Measurements from ENCODE around the gene MOK.

Gene MOK

GRCh38 chr14:102226356-102227125 lies 78.4 kb downstream of the MOK start:
- DNase-seq = no peak

GRCh38 chr14:102225936-102226335 lies 79.0 kb downstream of the MOK start:
- no peak for DNase-seq

GRCh38 chr14:102225386-102225785 lies 79.6 kb downstream of the MOK start:
- DNase-seq = no peak

GRCh38 chr14:102223682-102224081 lies 81.3 kb downstream of the MOK start:
- DNase-seq = no peak

DNA sequence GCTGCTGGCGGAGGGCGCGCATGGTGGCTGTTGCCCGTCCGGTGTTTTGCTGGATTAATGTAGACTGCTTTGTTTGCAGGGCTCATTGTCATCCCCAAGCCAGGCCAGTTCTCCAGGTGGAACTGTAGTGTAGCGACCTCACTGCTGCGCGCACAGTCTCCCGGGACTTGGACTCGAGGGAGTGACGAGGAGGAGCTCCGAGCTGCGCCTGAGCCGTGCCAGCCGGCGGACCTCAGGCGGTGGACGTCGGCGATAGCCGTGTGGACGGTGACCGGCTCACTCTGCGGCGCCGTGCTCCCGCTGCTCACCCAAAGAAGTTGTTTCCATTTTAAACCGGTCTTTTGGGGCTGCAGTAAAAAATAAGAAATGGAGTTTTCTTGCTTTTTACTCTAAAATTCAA lies 82.2 kb downstream of the MOK start:
- DNase-seq = no peak

- no peak for DNase-seq
Observed at GRCh38 chr14:102222009-102222575, 82.9 kb downstream of the MOK start.

DNA sequence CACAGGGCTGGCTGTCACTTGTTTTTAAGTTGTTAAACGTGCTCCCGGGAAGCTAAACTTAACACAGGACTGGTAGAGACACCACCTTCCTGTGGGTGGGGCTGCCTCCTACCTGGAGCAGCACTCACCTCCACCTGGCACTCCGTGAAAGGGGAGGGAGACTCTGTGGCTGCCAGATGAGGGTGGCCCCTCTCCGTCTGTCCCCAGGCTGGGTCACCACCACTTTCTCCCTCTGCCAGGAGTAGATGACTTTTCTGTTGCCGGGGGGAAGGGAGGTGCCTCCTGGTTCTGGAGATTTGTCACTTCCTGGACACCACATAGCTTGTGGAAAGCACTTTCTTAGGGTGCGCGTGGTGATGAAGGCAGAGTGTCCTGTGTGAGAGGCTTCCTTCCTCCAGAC lies 83.9 kb downstream of the MOK start:
- DNase-seq = no peak

DNA sequence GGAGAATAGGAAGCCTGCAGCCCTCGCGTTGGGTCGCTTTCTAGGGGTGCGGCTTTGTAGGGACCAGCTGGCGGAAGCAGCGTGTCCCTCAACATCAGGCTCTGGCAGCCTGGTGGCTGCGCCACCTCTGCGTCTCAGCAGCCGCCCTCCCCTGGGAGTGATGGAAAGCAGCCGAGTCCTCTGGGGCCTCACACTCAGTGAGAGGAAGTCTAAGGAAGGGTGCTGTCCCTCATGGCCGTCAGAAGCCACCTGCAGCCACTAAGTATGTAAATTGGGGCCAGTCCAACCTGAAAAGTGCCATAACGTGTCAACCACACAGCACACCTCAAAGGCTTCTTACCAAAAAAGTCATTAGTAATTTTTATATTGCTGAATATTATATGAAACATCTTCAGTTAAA lies 84.9 kb downstream of the MOK start:
- no peak for DNase-seq

DNA sequence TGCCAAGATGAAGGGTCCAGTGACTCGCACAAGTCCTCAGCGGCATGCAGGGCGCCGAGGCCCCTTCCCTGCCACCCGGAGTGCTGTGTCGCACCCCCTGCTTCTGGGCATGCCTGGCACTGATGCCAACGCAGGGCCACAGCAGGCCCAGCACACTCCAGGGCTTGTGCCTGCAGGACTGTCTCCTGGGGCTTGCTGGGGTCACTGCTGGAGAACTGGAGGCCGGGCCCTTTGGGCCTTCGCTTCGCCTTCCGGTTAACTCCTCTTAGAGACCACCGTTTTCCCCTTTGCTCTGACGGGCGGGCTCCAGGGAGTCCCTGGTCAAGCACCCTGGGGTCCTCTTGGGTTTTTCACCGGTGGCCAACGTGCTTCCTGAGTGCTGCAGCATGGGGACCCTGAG lies 85.6 kb downstream of the MOK start:
- DNase-seq = no peak

GRCh38 chr14:102218688-102219087 lies 86.3 kb downstream of the MOK start:
- DNase-seq = peak in 11 of 56 donors; percentile 17 to 43 (median 31)

DNA sequence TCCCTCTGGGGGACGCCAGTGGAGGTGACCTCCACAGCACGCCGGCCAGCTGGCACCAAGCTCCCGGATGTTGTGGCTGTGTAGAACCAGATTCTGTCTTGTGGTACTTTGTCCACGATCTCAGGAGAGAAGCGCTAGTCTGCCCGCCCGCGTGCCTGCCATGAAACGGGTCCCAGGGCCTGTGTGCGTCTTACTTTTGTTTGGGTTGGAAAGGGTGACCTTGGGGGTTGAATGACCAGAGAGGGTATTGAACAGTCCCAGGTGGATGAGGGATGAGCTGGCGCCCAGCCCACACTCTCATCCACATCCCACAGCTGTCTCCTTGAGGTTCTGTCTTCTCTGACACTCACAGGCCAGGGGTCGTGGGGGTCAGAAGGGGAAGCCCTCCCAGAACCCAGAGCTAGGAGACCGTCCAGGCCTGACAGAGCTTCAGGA lies 87.0 kb downstream of the MOK start:
- no peak for DNase-seq

DNA sequence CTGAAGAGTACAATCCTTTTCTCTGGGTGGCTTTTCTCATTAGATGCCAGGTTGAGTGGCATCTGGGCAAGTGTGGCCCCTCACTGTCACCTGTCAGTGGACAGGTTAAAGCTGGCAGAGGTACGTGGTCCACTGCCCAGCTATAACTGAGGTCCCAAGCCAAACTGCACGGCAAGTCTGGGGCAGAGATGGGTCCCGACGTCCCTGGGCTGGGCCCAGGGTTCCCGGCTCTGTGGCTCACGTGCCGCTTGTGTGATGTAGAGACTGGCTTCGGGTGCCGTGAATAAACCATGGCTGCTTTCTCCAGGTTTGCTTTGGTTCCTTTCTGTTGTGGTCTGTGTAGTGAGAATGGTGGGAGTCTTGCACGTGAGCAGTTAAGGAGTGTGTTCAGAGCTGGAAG lies 87.6 kb downstream of the MOK start:
- DNase-seq = no peak

DNA sequence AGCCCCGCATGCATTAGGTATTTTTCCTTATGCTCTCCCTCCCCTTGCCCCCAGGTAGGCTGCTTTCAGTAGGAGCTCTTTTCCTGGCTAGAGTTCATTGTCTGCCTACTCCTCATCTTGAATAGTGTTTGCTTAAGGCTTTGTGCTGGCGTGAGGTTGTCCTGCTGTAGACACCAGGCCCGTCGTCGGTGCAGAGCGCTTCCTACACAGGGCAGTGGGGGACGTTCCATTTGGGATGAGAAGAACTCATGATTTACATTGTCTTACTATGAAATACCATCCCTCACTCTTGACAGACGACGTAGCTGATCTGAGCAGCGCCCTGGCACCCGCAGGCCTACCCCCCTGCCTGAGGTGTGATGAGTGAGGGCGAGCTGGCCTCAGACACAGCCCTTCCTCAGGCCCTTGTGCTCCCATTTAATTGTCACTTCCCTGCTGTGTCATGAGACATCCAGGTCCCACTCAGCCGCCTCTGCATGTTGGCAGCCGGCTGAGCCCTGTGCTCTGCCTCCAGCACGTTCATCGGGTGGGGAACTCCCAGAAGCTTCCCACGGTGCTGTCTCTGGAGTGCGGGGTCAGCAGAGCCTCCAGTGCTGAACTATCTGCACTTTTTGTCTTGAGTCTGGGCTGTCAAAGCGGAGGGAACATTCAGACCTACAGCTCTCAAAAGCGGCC lies 89.3 kb downstream of the MOK start:
- no peak for DNase-seq

GRCh38 chr14:102215071-102215470 lies 89.9 kb downstream of the MOK start:
- DNase-seq = peak in 43 of 56 donors; percentile 17 to 83 (median 54)

DNA sequence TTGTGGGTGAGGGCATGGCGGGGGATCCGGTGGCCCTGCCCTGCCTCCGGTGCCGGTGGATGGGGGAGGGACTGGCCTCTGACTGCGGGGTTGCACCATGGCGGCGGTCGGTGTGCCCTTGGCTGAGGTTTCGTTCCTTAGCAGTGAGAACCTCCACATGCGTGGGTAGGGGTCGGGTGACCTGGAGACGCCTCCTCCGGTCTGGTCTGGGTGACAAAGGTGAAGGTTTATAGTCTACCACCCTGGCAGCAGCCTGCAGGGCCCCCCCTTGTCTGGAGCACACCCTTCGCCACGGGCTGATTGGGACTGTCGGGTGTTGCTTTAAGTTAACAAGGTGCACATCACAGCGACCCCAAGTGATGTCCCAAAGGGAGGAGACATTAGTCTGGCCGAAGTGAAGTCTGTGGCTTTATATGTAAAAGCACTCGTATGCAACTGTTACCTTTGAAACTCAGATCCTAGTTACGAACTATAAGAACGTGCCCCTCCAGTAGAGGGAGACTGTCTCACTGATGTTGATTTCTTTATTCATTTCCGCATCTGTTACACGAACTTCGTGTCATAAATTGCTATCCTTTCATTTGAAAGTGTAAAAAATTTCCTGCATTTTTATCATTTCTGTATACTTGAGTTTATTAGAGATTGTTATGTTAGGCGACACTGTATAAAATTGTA lies 90.8 kb downstream of the MOK start:
- DNase-seq = no peak

DNA sequence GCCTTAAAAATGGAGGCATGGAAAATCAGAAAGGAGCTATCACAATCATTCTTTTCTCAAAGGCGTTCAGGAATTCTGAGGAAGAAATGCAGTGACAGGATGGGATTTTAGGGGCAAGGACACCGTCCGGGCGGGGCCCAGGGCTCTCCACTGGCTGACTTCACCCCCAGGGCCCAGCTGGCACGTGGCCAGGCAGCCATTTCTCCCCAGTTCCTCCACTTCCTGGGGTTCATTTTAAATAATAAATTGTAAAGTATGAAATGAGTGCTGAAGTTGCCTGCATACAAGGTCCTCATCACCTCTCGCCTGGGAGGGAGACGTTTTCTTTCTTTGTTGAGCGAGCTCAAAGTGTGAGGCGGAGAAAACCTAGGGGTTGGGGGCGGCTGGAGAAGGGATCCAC lies 91.5 kb downstream of the MOK start:
- DNase-seq = no peak

DNA sequence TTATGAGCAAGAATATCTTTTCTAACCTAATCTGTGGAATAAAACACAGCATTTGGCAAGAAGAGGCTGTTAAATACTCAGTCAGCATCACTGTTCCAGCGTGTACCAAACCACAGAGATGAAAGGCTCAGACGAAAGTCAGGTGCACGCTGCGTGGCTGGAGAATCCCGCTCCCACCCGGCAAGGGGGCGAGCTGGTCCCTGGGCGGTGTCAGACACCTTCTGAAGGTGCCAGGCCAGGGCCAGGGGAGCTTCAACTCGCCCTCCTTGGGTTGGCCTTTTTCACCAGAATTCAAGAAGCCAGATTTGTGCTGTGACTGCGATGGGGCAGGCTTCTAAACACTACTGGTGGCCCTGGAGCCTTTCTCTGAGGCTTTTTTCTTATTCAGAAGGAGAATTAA lies 92.1 kb downstream of the MOK start:
- DNase-seq = no peak

GRCh38 chr14:102212356-102212755 lies 92.6 kb downstream of the MOK start:
- DNase-seq = no peak

- DNase-seq = no peak
Observed at GRCh38 chr14:102211240-102211639, 93.7 kb downstream of the MOK start.

DNA sequence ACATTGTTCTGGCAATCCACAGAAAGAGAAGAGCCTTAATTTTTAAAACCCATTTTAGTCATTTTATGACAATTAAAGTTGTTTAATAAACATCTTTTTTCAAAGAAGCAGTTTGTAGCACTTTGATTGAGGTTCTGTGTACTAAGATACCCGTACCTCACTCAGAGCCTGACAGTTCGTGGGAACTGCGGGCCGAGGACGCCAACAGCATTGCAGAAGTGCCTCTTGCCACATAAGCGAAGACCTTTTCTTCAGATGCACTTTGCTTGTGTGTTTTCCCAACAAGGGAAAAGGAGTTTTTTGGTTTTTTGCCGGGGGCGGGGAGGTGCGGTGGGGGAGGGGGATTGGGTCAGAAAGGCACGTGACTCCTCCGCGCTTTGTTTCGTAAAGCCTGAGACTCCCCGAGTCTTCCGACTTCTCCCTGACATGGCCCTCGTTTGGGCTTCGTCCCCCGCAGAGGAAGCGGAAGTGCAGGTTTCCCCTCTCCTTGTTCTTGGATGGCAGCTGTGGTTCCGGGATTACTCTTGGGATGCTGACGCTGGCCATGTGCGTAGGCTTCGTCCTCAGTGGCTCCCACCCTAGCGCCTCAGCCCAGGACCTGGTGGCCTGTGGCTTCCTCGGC lies 94.4 kb downstream of the MOK start:
- no peak for DNase-seq

DNA sequence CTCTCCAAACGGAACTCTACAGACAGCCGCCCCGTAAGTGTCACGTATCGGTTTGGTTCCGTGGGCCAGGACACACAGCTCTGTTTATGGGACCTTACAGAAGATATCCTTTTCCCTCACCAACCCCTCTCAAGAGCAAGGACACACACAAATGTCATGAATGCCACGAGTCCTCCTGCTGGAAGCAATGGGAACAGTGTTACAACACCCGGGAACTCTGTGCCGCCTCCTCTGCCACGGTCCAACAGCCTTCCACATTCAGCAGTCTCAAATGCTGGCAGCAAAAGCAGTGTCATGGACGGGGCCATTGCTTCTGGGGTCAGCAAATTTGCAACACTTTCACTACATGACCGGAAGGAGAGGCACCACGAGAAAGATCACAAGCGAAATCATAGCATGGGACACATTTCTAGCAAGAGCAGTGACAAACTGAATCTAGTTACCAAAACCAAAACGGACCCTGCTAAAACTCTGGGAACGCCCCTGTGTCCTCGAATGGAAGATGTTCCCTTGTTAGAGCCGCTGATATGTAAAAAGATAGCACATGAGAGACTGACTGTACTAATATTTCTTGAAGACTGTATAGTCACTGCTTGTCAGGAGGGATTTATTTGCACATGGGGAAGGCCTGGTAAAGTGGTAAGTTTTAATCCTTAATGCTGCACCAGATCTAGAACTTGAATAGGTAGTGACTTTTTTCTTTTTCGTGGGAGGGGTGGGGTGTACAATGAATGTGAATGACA lies 95.6 kb downstream of the MOK start:
- DNase-seq = peak in 41 of 56 donors; percentile 27 to 84 (median 60)

All from amygdala (tissue), 56 donors.